DND-41 (cell line): ENCODE results near the gene EDEM3.

ENCODE experiments used
- ATAC-seq: fragments of 200-7000 bp; cut with Tn5 transposase; 3 replicates; pipeline ENCODE4 v1.9.1; 2021; ENCODE audit warnings: low read depth; ENCODE audit not compliant: insufficient read depth
- DNase-seq: peaks from one replicate; pipeline ENCODE4 v3.0.0-alpha.2; 2020
- H2AFZ ChIP-seq: 2 replicates; pipeline ENCODE4 v1.6.0; 2012; ENCODE audit warnings: low read depth, low read length
- H3K27ac ChIP-seq: 2 replicates; pipeline ENCODE4 v1.5.1; 2012; ENCODE audit warnings: low read length, inconsistent platforms
- H3K27me3 ChIP-seq: fragments of 200-600 bp; sonication (generic); 2 replicates; pipeline ENCODE4 v1.6.0; 2012; ENCODE audit warnings: low read length, mild to moderate bottlenecking, inconsistent platforms; ENCODE audit not compliant: insufficient read depth, poor library complexity
- H3K36me3 ChIP-seq: 2 replicates; pipeline ENCODE4 v1.5.1; 2012; ENCODE audit warnings: low read length, inconsistent platforms; ENCODE audit not compliant: insufficient read depth
- H3K4me1 ChIP-seq: 2 replicates; pipeline ENCODE4 v1.5.1; 2012; ENCODE audit warnings: mild to moderate bottlenecking, low read length; ENCODE audit not compliant: insufficient read depth
- H3K4me2 ChIP-seq: 2 replicates; pipeline ENCODE4 v1.6.0; 2012; ENCODE audit warnings: mild to moderate bottlenecking, moderate library complexity, low read length, inconsistent platforms; ENCODE audit not compliant: insufficient read depth
- H3K4me3 ChIP-seq, 2 experiments: fragments of 200-600 bp in 1 of 2; shearing (Covaris generic) in 1 of 2; 2 replicates each; pipeline ENCODE4 v1.5.1; 2012 to 2016; ENCODE audit warnings: inconsistent platforms in 2 of 2, low read length in 2 of 2, mild to moderate bottlenecking in 2 of 2, low read depth in 1 of 2, moderate library complexity in 1 of 2
- H3K79me2 ChIP-seq: 2 replicates; pipeline ENCODE4 v1.6.0; 2012; ENCODE audit warnings: low read length, inconsistent platforms; ENCODE audit not compliant: insufficient read depth
- H3K9ac ChIP-seq: 2 replicates; pipeline ENCODE4 v1.6.0; 2012; ENCODE audit warnings: low read depth, mild to moderate bottlenecking, inconsistent platforms, low read length, moderate library complexity
- H3K9me3 ChIP-seq: 2 replicates; pipeline ENCODE4 v1.5.1; 2012; ENCODE audit warnings: low read length, moderate library complexity, mild to moderate bottlenecking, inconsistent platforms; ENCODE audit not compliant: insufficient read depth, severe bottlenecking
- H4K20me1 ChIP-seq: 2 replicates; pipeline ENCODE4 v1.6.0; 2012; ENCODE audit warnings: low read length; ENCODE audit not compliant: insufficient read depth
- EZH2 ChIP-seq: IDR thresholded peaks from 3 replicates; pipeline ENCODE4 v1.6.1; 2012; ENCODE audit warnings: borderline replicate concordance, low read depth, mild to moderate bottlenecking, moderate library complexity, low read length, inconsistent platforms; ENCODE audit not compliant: severe bottlenecking
- TF ChIP-seq, protein P1 (sequence below): IDR thresholded peaks from 2 replicates; pipeline ENCODE4 v1.5.1; 2012; ENCODE audit warnings: borderline replicate concordance, low read length, moderate library complexity, mild to moderate bottlenecking; ENCODE audit not compliant: poor library complexity, severe bottlenecking; ENCODE audit errors: extremely low read depth

Gene EDEM3

DNA sequence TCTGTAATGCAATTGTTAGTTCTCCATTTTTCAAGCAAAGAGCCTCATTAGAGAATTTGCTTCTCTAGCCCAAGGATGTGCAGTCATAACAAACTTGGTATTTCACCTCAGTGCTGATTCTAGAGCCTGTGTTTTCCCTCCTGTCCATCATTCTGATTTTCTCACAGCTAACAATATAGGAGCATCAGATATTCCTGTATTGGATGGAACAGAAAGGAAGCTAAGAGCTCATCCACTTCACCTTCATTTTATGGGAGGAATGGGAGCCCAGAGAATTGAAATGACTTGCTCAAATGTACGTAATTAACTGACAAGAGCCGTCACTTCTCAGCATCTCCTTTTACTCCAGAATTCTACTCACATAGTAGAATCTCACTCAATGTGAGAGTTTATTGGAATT lies 96.6 kb downstream of the EDEM3 start:
- Histone ChIP-seq H3K4me2 (no peak overlapping the region), H4K20me1 (no peaks in the 10 kb centered on the region), H3K4me1 (no peaks in the 10 kb centered on the region), H3K9ac (no peak overlapping the region), H3K9me3 (no peaks in the 10 kb centered on the region), H3K27ac (no peak overlapping the region), H2AFZ (no peak overlapping the region), H3K79me2 (no peaks in the 10 kb centered on the region), H3K4me3 (no peak overlapping the region), H3K27me3 (no peaks in the 10 kb centered on the region), H3K36me3 (no peaks in the 10 kb centered on the region)
- ATAC-seq (no peak), DNase-seq (no peak)
- TF ChIP-seq EZH2 = no peak
- TF ChIP-seq, protein P1, sequence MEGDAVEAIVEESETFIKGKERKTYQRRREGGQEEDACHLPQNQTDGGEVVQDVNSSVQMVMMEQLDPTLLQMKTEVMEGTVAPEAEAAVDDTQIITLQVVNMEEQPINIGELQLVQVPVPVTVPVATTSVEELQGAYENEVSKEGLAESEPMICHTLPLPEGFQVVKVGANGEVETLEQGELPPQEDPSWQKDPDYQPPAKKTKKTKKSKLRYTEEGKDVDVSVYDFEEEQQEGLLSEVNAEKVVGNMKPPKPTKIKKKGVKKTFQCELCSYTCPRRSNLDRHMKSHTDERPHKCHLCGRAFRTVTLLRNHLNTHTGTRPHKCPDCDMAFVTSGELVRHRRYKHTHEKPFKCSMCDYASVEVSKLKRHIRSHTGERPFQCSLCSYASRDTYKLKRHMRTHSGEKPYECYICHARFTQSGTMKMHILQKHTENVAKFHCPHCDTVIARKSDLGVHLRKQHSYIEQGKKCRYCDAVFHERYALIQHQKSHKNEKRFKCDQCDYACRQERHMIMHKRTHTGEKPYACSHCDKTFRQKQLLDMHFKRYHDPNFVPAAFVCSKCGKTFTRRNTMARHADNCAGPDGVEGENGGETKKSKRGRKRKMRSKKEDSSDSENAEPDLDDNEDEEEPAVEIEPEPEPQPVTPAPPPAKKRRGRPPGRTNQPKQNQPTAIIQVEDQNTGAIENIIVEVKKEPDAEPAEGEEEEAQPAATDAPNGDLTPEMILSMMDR = no peak

DNA sequence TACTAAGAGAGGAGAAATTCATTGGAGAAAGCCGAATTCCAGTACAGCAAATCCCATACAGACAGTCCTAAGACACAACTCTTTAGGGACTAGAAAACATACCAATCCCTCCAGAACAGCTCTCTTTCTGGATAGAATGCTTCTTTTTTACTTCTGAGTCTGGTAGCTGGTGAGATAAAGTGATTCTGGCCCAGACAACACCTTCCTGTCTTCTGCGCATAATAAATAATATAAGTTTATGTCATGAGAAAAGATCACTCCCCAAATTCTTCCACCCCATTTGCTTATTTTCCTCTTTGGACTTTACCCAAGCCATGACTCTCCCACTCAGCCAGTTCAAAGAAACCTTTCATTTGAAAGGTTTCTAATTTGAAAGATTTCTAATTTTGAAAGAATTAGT lies 98.4 kb downstream of the EDEM3 start:
- H3K27me3 ChIP-seq = no peaks in the 10 kb centered on the region
- DNase-seq = no peak
- no peaks in the 10 kb centered on the region for H3K79me2 ChIP-seq
- ATAC-seq = no peak
- no peaks in the 10 kb centered on the region for H3K4me1 ChIP-seq
- H3K27ac ChIP-seq = no peak overlapping the region
- H4K20me1 ChIP-seq = no peaks in the 10 kb centered on the region
- TF ChIP-seq EZH2 = no peak
- TF ChIP-seq, protein P1 = no peak
- no peak overlapping the region for H2AFZ ChIP-seq
- H3K9ac ChIP-seq = no peak overlapping the region
- peaks cover 1% of the 10 kb centered on the region for H3K9me3 ChIP-seq
- H3K36me3 ChIP-seq = no peaks in the 10 kb centered on the region
- H3K4me2 ChIP-seq = no peak overlapping the region
- H3K4me3 ChIP-seq = no peak overlapping the region

DNA sequence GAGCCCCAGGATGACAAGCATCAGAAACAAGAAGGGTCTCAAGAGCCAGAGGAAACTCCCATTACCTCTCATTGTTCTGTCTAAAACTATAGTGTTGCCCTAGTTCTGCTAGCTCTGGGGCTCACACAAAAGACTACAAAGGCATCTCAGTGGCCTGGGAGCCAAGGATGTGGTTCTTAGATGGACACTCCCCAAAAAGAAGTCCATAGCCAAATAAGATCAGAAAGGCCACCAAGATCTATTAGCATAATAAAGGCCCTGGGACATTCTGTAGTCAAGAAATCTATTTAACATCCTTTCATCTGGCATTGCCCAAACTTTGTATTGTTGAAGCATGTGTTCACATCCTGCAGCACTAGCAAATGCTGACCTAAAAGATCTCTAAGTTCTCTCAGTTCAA lies 99.5 kb downstream of the EDEM3 start:
- peaks cover 1% of the 10 kb centered on the region for H3K9me3 ChIP-seq
- H3K4me3 ChIP-seq = no peak overlapping the region
- H3K4me1 ChIP-seq = no peaks in the 10 kb centered on the region
- no peaks in the 10 kb centered on the region for H4K20me1 ChIP-seq
- no peaks in the 10 kb centered on the region for H3K79me2 ChIP-seq
- DNase-seq (no peak), ATAC-seq (no peak)
- H3K36me3 ChIP-seq = no peaks in the 10 kb centered on the region
- TF ChIP-seq EZH2 = no peak
- TF ChIP-seq, protein P1 = no peak
- H3K27me3 ChIP-seq = no peaks in the 10 kb centered on the region
- H3K4me2 ChIP-seq = no peak overlapping the region
- no peak overlapping the region for H3K9ac ChIP-seq
- no peak overlapping the region for H3K27ac ChIP-seq
- no peak overlapping the region for H2AFZ ChIP-seq

DNA sequence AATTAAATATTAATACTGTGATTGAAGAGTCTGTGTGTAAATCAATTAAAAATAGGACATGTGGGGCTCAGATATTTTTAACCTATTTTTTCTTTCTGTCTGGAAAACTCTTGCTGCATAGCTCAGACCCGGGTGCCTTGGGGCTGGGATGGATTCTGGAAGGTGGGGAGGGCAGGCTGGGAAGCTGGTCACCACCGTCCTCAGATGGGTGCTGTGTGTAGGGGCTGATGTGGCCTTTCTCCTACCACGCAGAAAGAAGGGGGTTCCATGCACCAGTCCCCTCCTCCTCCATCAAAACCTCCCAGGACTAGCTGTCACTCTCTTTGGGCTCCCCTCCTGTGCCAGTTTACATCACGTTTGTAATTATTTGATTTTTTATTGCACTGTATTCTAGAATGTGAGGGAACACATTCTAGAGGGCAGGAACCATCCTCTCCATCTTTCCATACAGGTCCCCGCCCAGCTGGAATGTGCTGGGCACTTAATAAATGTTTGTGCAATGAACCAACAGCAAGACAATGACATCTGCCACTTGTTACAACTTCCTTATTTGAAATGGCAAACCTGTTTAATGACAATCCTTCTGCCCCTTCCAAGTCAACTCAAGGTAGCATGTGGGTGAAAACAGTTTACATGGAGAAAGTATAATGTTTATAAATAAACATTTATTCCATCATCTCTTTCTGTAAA lies 104.3 kb downstream of the EDEM3 start:
- TF ChIP-seq, protein P1 = no peak
- no peak for TF ChIP-seq EZH2

More for the DNA sequence above, 104.3 kb downstream of the EDEM3 start:
- Histone ChIP-seq H3K36me3 (no peaks in the 10 kb centered on the region), H3K4me1 (peaks cover 7% of the 10 kb centered on the region; the same call in 1 of the 2 replicates), H3K9me3 (peaks cover 1% of the 10 kb centered on the region), H3K4me2 (no peak overlapping the region), H3K79me2 (no peaks in the 10 kb centered on the region), H3K4me3 (no peak overlapping the region), H3K27me3 (no peaks in the 10 kb centered on the region), H2AFZ (no peak overlapping the region), H4K20me1 (no peaks in the 10 kb centered on the region), H3K27ac (no peak overlapping the region), H3K9ac (no peak overlapping the region)
- ATAC-seq (no peak), DNase-seq (no peak)
